Astrocyte (in vitro differentiated cells and primary cell): ENCODE results near the gene PIAS1. TPM values are rescaled to one million over a fixed set of nuclear protein-coding genes. Genes with fewer than 3 reads are reported as not detected.
"Not testable (repeated sequence)": the region's sequence is repeated elsewhere in the genome, so short reads cannot be mapped to it uniquely, and the experiment has no call there.

Source experiments
- DNase-seq: peaks from one replicate; pipeline ENCODE4 v3.0.0-alpha.2; 2010; ENCODE audit warnings: low read depth
- FAIRE-seq: peaks from 2 replicates; lab custom pipeline; 2011; peaks lifted over from hg19 to GRCh38; lab: Jason Lieb, UNC
- H2AFZ ChIP-seq: 2 replicates; pipeline ENCODE4 v1.6.0; 2012; ENCODE audit warnings: low read depth, low read length, inconsistent platforms
- H3K27ac ChIP-seq: 2 replicates; pipeline ENCODE4 v1.5.1; 2011; ENCODE audit warnings: low read depth, low read length, inconsistent platforms
- H3K27me3 ChIP-seq: 2 replicates; pipeline ENCODE4 v1.6.0; 2011; ENCODE audit warnings: low read length, inconsistent platforms; ENCODE audit not compliant: insufficient read depth
- H3K36me3 ChIP-seq: 2 replicates; pipeline ENCODE4 v1.5.1; 2011; ENCODE audit warnings: low read length, inconsistent platforms; ENCODE audit not compliant: insufficient read depth
- H3K4me1 ChIP-seq: 2 replicates; pipeline ENCODE4 v1.5.1; 2011; ENCODE audit warnings: low read length, inconsistent platforms; ENCODE audit not compliant: insufficient read depth
- H3K4me2 ChIP-seq: 2 replicates; pipeline ENCODE4 v1.6.0; 2012; ENCODE audit warnings: low read length, inconsistent platforms
- H3K4me3 ChIP-seq: 2 replicates; pipeline ENCODE4 v1.5.1; 2011; ENCODE audit warnings: low read depth, mild to moderate bottlenecking, low read length, inconsistent platforms; ENCODE audit not compliant: insufficient read depth
- H3K79me2 ChIP-seq: 2 replicates; pipeline ENCODE4 v1.6.0; 2012; ENCODE audit warnings: mild to moderate bottlenecking, low read length, inconsistent platforms; ENCODE audit not compliant: insufficient read depth
- H3K9ac ChIP-seq: 2 replicates; pipeline ENCODE4 v1.6.0; 2012; ENCODE audit warnings: mild to moderate bottlenecking, low read length, inconsistent platforms
- H3K9me3 ChIP-seq: 2 replicates; pipeline ENCODE4 v1.5.1; 2012; ENCODE audit warnings: low read depth, mild to moderate bottlenecking, low read length, inconsistent platforms; ENCODE audit not compliant: insufficient read depth
- H4K20me1 ChIP-seq: 2 replicates; pipeline ENCODE4 v1.6.0; 2012; ENCODE audit warnings: low read length, inconsistent platforms; ENCODE audit not compliant: insufficient read depth
- H3K27ac Mint-ChIP-seq: one replicate; pipeline ENCODE4 v1.8.0; 2021; ENCODE audit warnings: mild to moderate bottlenecking, mixed read lengths; ENCODE audit not compliant: unreplicated experiment
- H3K27me3 Mint-ChIP-seq: one replicate; pipeline ENCODE4 v1.8.0; 2021; ENCODE audit warnings: low read depth, mixed read lengths; ENCODE audit not compliant: unreplicated experiment
- H3K36me3 Mint-ChIP-seq: one replicate; pipeline ENCODE4 v1.8.0; 2021; ENCODE audit warnings: low read depth, mixed read lengths; ENCODE audit not compliant: unreplicated experiment
- H3K4me1 Mint-ChIP-seq: one replicate; pipeline ENCODE4 v1.8.0; 2021; ENCODE audit warnings: low read depth, mixed read lengths; ENCODE audit not compliant: unreplicated experiment
- H3K4me3 Mint-ChIP-seq: one replicate; pipeline ENCODE4 v1.8.0; 2021; ENCODE audit warnings: mild to moderate bottlenecking, moderate library complexity, mixed read lengths; ENCODE audit not compliant: unreplicated experiment
- H3K9me3 Mint-ChIP-seq: one replicate; pipeline ENCODE4 v1.8.0; 2021; ENCODE audit warnings: mild to moderate bottlenecking, mixed read lengths; ENCODE audit not compliant: unreplicated experiment
- CTCF ChIP-seq: IDR thresholded peaks from 2 replicates; pipeline ENCODE4 v1.5.1; 2011; ENCODE audit warnings: low read depth, mild to moderate bottlenecking, inconsistent platforms, low read length, moderate library complexity; ENCODE audit not compliant: insufficient read depth
- EZH2 ChIP-seq: IDR thresholded peaks from 2 replicates; pipeline ENCODE4 v1.6.1; 2012; ENCODE audit warnings: mild to moderate bottlenecking, low read length, inconsistent platforms; ENCODE audit not compliant: insufficient read depth
- total RNA-seq: library from RNA; stranded (reverse); gene quantifications from 2 replicates; pipeline ENCODE4 v1.2.1, GENCODE V29; 2021

The PIAS1 gene
- total RNA-seq, 1 donor from 2014 or later = 30.2 TPM

GRCh38 chr15:68201879-68202261 lies 147.8 kb downstream of the PIAS1 start:
- Histone ChIP-seq H2AFZ (no peak overlapping the region), H3K27ac (no peak overlapping the region), H3K9me3 (no peaks in the 10 kb centered on the region), H3K36me3 (no peaks in the 10 kb centered on the region), H3K79me2 (no peaks in the 10 kb centered on the region), H3K27me3 (no peaks in the 10 kb centered on the region), H4K20me1 (peaks cover 5% of the 10 kb centered on the region), H3K4me3 (no peak overlapping the region), H3K4me2 (no peak overlapping the region), H3K4me1 (no peaks in the 10 kb centered on the region), H3K9ac (no peak overlapping the region)
- peaks cover 11% of the 10 kb centered on the region for H3K4me1 Mint-ChIP-seq
- no peak for FAIRE-seq
- TF ChIP-seq EZH2 (no peak), CTCF (no peak)
- H3K36me3 Mint-ChIP-seq = peaks cover 9% of the 10 kb centered on the region
- no peak overlapping the region for H3K4me3 Mint-ChIP-seq
- no peak for DNase-seq
- no peaks in the 10 kb centered on the region for H3K27me3 Mint-ChIP-seq
- H3K9me3 Mint-ChIP-seq = no peaks in the 10 kb centered on the region
- no peak overlapping the region for H3K27ac Mint-ChIP-seq

GRCh38 chr15:68202994-68203393 lies 148.9 kb downstream of the PIAS1 start:
- H3K36me3 ChIP-seq, H3K27ac ChIP-seq, H3K36me3 Mint-ChIP-seq, H2AFZ ChIP-seq, H3K9ac ChIP-seq, H3K27me3 Mint-ChIP-seq, H3K79me2 ChIP-seq, H3K4me3 ChIP-seq, H4K20me1 ChIP-seq, H3K27me3 ChIP-seq, H3K4me2 ChIP-seq, DNase-seq, H3K9me3 Mint-ChIP-seq, FAIRE-seq, H3K9me3 ChIP-seq, H3K4me1 ChIP-seq, H3K4me3 Mint-ChIP-seq: not testable (repeated sequence)
- Mint-ChIP-seq H3K4me1 (peaks cover 11% of the 10 kb centered on the region), H3K27ac (peak overlapping the region; percentile 63)

GRCh38 chr15:68203486-68203885 lies 149.4 kb downstream of the PIAS1 start:
- Histone ChIP-seq H2AFZ (no peak overlapping the region), H4K20me1 (peaks cover 5% of the 10 kb centered on the region), H3K79me2 (no peaks in the 10 kb centered on the region), H3K4me1 (no peaks in the 10 kb centered on the region), H3K4me2 (no peak overlapping the region), H3K9me3 (no peaks in the 10 kb centered on the region), H3K9ac (no peak overlapping the region), H3K27ac (no peak overlapping the region), H3K36me3 (no peaks in the 10 kb centered on the region), H3K27me3 (no peaks in the 10 kb centered on the region), H3K4me3 (no peak overlapping the region)
- FAIRE-seq (no peak), DNase-seq (no peak)
- peak overlapping the region; percentile 63 for H3K27ac Mint-ChIP-seq
- peaks cover 2% of the 10 kb centered on the region for H3K36me3 Mint-ChIP-seq
- peaks cover 11% of the 10 kb centered on the region for H3K4me1 Mint-ChIP-seq
- no peaks in the 10 kb centered on the region for H3K27me3 Mint-ChIP-seq
- no peak for TF ChIP-seq EZH2
- no peak for TF ChIP-seq CTCF
- H3K4me3 Mint-ChIP-seq = no peak overlapping the region
- H3K9me3 Mint-ChIP-seq = no peaks in the 10 kb centered on the region
